Coronary artery (tissue), 2 donors: Measurements from ENCODE around the gene MLLT3.

Experiments
- DNase-seq: peaks from one replicate; pipeline ENCODE4 v3.0.0-alpha.2; 2017; ENCODE audit warnings: low spot score
- H3K27ac ChIP-seq, 2 donors: fragments of 200-600 bp; sonication (generic); one replicate each; pipeline ENCODE4 v1.5.1; 2016 to 2019
- H3K4me3 ChIP-seq: fragments of 200-600 bp; sonication (generic); 2 replicates; pipeline ENCODE4 v1.5.1; 2016; ENCODE audit warnings: mild to moderate bottlenecking, moderate library complexity
- TF ChIP-seq, protein P1 (sequence below): fragments of 200-600 bp; sonication (generic); IDR thresholded peaks from one replicate; pipeline ENCODE4 v1.5.1; 2019; ENCODE audit warnings: antibody characterized with exemption

The MLLT3 gene

GRCh38 chr9:20326516-20326915, 295.8 kb downstream of the MLLT3 start:
- Histone ChIP-seq H3K4me3 (no peak overlapping the region), H3K27ac (no peak overlapping the region)
- DNase-seq = no peak
- TF ChIP-seq, protein P1, sequence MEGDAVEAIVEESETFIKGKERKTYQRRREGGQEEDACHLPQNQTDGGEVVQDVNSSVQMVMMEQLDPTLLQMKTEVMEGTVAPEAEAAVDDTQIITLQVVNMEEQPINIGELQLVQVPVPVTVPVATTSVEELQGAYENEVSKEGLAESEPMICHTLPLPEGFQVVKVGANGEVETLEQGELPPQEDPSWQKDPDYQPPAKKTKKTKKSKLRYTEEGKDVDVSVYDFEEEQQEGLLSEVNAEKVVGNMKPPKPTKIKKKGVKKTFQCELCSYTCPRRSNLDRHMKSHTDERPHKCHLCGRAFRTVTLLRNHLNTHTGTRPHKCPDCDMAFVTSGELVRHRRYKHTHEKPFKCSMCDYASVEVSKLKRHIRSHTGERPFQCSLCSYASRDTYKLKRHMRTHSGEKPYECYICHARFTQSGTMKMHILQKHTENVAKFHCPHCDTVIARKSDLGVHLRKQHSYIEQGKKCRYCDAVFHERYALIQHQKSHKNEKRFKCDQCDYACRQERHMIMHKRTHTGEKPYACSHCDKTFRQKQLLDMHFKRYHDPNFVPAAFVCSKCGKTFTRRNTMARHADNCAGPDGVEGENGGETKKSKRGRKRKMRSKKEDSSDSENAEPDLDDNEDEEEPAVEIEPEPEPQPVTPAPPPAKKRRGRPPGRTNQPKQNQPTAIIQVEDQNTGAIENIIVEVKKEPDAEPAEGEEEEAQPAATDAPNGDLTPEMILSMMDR = no peak

- no peak overlapping the region for H3K27ac ChIP-seq
- no peak for DNase-seq
- TF ChIP-seq, protein P1 = no peak
- no peak overlapping the region for H3K4me3 ChIP-seq
Observed at GRCh38 chr9:20325008-20325407, 297.3 kb downstream of the MLLT3 start.

GRCh38 chr9:20322212-20322611, 300.1 kb downstream of the MLLT3 start:
- H3K4me3 ChIP-seq = no peak overlapping the region
- TF ChIP-seq, protein P1 = no peak
- no peak for DNase-seq
- no peak overlapping the region for H3K27ac ChIP-seq

- Histone ChIP-seq H3K4me3 (no peak overlapping the region), H3K27ac (no peak overlapping the region)
- no peak for DNase-seq
- TF ChIP-seq, protein P1 = no peak
Observed at GRCh38 chr9:20321423-20322082, 300.7 kb downstream of the MLLT3 start.

- TF ChIP-seq, protein P1 = no peak
- Histone ChIP-seq H3K27ac (no peak overlapping the region), H3K4me3 (no peak overlapping the region)
- DNase-seq = no peak
Observed at GRCh38 chr9:20320921-20321320, 301.4 kb downstream of the MLLT3 start.

DNA sequence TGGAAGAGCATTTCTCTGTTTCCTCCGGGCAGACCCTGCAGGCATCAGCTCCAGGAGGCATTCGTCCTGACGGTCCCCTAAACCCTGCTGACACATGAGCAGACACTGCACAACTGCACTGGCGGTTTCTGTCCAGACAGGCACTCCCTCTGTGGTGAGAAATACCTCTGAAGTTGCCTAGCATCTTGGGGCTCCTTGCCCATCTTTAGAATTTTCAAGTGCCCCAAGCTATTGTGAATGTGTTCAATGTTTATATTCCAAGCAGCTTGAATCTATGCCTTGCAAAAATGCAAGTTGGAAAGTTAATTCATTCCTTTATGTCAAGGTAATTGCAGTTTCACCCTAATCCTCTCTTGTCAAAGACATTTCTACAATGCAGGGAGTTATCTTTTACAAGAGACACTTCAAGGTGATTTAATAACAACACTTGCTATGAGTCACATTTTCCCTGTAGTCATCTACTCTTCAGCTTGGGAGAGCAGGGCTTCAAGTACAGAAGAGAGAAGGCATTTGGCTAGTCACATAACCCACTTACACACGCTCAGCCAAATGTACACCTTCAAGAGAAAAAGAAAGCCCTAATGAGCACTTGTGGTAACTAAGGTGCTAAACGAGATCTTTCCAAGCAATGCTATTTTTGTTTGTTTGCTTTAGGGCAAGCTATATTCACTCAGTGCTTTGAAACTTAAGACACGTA, 302.5 kb downstream of the MLLT3 start:
- TF ChIP-seq, protein P1 = no peak
- Histone ChIP-seq H3K4me3 (no peak overlapping the region), H3K27ac (no peak overlapping the region)
- no peak for DNase-seq

DNA sequence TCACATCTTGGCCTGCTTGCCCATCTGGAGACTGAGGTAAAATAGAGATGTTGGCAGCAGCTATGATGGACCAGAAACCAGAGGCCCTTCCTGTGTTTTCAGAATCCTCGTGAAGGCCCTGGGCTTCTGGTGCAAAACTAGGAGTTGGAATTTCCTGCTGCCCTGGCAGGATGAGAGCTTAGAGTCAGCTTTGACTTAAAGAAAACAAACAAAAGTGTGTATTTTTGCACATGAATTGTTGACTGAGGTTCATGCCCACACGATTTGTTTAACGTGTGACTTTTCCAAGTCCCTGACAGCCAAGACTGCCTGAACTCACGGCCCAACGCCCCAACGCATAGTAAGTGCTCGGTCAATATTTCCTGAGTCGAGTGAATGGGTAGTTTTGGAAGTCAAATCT, 303.1 kb downstream of the MLLT3 start:
- H3K27ac ChIP-seq = no peak overlapping the region

More for the DNA sequence above, 303.1 kb downstream of the MLLT3 start:
- H3K4me3 ChIP-seq = no peak overlapping the region
- TF ChIP-seq, protein P1 = no peak
- no peak for DNase-seq
